Measurements from ENCODE around the gene PLPP3.

PLPP3 gene

DNA sequence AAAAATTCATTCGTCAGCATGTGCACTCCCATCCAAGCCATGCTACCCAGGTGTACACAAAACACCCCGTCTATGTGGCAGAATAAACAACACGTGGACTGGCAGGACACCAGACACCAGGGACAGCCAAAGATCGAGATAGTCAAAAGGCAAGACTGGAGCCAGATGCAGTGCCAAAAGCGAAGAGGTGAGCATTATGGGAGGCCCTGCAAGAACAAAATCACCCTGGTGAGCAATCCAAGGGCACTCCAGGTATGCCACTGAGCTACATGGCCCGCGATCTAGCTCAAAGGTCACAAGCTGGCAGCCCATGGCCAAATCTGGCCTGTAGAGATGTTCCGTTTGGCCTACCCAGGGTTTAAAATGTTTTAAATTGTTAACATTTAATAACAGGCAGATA, 33.7 kb downstream of the PLPP3 start:
- DNase-seq = no peak

- DNase-seq = no peak
These were observed 35.4 kb downstream of the PLPP3 start for GRCh38 chr1:56543783-56544612.

- DNase-seq = no peak
These were observed 36.7 kb downstream of the PLPP3 start for GRCh38 chr1:56542651-56543050.

GRCh38 chr1:56541408-56541807, 38.0 kb downstream of the PLPP3 start:
- no peak for DNase-seq

- no peak for DNase-seq
These were observed 38.9 kb downstream of the PLPP3 start for GRCh38 chr1:56540467-56540866.

DNA sequence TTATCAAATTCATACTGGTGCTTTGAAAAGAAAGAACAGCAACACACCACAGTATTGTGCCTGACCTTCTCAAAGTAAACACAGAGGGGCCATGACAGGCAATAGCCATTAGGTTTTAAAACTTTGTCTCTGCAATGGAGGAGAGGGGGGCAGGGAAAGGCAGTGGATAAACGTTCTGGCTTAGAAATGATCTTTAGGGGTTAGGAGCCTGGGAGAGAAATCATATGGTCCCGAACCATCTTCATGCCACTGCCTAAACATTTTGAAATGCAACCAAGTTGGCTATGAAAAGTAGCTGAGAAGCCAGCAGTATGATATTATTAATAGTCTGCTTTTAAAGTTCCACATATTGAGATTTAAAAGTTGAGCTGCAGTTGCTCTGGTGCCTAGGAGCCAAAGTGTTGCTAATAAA, 39.8 kb downstream of the PLPP3 start:
- no peak for DNase-seq

GRCh38 chr1:56538532-56538931, 40.8 kb downstream of the PLPP3 start:
- no peak for DNase-seq

DNA sequence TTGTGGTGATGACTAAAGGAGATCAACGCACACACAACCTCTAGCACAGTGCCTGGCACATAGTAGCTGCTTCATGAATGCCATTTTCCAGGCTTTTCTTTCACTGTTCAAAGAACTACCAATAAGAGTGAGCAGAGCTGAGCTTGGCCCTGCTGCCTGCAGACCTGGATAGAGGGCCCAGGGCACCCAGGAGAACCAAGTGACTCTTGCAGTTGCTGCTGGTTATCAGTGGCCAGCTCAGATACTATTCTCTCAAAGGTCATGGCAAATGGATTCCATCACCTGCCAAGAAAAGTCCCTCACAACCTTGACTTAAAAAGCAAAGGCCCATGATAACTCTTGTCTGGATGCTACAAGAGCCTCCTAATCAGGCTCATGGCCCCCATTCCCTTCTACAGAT, 41.7 kb downstream of the PLPP3 start:
- DNase-seq = no peak

DNA sequence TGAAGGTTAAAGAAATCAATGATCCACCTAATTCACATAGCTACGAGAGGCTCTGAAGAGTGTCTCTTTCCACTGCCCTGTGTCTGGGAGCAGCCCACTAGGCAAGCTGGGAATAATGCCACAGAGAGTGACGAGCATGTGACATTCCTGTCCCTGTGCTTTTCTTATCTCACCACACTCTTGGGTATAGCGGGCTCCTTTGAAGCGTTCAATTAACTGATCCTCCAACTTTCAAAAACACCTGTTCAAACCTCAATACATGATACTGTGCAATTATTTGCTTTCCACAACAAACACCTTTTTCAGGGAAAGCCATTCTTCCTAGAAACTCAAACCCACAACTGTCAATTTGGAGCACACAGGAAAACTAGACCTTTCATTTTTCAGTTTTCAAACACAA, 43.4 kb downstream of the PLPP3 start:
- no peak for DNase-seq

GRCh38 chr1:56535362-56535761, 44.0 kb downstream of the PLPP3 start:
- DNase-seq = no peak

DNA sequence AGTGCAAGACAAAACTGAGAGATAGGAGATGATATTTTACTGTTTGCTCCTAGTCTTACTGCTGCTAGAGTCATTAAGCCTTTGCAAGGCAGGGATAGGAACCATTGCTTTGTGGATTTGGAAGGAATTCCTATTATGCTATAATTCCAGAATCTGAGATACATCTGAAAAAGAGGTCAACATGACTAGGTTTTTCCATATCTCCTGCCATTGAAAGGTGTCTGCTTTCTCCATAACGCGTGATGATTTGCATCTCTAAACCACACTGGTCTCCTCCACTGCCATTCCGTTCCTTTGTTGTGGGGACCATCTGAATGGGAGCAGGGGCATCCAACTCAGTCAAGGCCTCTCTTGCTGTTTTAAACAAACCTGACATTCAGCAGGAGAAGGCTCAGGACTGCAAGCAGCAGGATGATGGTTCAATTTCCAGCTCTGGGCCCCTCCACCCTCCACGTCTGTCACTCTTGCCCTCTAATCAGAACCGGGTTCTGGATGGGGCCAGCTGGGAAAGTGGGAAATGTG, 45.2 kb downstream of the PLPP3 start:
- DNase-seq = no peak

DNA sequence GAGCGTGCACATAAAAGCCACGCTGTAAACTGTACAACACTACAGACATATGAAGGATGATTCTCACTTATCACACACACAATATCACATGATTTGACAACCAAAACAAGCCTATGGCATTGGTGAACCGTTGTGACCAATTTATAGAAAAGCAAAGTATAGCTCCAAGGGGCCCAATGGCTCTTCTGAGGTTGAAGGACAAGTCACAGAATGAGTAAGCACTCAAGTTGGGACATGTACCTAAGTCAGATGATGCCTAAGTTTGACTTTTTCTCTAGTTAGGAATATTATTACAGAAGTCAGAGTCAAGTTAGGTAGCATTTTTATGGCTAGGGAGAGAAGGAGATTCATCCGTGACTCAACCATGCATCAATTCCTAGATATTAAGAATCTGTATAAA, 45.7 kb downstream of the PLPP3 start:
- no peak for DNase-seq

DNA sequence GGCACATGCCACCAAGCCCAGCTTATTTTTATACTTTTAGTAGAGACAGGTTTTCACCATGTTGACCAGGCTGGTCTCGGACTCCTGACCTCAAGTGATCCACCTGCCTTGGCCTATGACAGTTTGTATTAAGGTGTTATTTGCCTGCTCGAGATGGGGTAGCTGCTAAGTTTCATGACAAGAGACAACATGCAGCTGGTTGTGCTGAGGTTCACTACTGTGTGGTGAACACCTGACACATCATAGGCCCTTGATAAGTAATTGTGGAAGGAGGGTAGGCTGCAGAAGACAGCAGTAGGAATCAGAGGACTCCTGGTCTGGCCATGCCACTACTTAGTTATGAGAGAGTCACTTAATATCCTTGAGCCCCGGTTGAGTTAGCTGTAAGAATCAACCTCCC, 46.2 kb downstream of the PLPP3 start:
- no peak for DNase-seq

GRCh38 chr1:56532350-56532683, 47.0 kb downstream of the PLPP3 start:
- DNase-seq = no peak

GRCh38 chr1:56531624-56532349, 47.6 kb downstream of the PLPP3 start:
- no peak for DNase-seq

DNA sequence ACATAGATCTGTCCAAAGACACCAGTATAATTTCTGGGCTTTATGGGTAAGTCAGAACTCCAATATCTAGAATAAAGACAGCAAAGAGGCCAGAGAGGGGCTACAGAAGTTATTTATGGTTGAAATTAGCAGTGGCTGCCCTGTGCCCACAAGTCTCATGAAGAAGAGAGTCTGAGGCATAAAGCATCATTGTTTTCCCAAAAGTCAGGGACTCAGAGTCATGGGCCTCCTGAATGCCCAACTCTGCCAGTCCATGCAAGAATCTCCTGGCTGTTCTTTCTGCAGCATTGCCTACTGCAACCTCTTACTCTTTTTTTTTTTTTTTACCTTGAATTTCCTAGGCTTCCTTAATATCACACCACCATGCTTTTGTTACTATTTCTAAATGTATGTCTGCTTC, 49.6 kb downstream of the PLPP3 start:
- DNase-seq = no peak

DNA sequence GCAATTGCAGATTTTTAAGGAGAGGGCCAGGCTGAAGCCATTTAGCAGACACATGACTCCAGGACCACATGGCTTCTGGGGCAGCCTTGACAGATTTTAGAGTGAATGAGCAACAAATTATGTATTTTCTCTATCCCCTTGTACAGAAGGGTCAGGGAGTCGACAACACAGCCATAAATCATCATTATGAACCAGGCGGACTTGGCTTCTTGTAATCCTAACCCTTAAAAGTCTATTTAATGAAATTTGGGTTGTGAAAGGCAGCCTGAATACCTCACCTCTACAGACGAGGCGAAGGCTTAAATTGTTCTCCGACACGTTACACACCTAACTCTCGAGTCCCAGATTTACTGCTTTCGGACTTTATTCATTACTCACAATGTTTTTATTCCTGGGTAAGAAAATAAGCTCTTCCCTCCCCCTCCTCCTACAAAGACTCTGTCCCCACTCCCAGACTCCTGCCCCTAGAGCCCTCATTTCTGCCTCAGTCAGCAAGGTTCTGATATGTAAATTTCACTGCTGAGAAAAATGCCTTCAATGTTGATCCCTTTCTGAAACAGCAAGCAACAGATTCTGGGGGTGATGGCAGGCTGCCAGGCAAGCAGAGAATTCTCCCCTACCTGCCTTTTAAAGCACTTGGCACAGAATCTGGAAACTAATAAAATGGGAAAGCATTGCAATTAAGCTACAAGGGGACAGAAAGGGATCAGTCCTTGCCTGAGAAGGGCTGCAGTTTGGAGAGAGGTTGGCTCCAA, 51.6 kb downstream of the PLPP3 start:
- DNase-seq = no peak

GRCh38 chr1:56526571-56527174, 52.7 kb downstream of the PLPP3 start:
- DNase-seq = peak; percentile 8

DNA sequence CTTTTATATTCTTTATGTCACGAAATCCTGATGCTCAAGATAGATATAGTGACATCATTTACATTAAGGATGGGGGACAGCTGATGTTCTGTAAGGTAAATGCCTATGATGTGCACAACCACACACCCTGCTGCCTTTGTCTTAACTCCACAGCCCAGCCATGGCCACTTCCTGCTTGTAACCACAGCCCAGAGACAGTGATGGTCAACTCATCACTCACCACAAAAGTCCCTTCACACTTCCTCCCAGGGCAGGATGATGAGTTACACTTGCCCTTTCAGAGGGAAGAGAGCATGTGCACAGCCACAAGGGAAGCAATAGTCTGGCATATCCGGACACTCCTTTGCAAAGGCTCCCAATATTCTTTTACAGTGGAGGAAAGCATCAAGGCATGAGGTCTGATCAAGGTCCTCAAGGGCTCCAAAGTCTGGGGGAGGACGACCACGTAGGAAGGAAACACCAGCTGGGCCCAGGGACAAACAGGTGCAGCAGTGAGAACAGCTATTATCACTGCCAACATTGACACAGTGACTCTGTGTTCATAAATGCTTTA, 53.8 kb downstream of the PLPP3 start:
- DNase-seq = peak; percentile 81

DNA sequence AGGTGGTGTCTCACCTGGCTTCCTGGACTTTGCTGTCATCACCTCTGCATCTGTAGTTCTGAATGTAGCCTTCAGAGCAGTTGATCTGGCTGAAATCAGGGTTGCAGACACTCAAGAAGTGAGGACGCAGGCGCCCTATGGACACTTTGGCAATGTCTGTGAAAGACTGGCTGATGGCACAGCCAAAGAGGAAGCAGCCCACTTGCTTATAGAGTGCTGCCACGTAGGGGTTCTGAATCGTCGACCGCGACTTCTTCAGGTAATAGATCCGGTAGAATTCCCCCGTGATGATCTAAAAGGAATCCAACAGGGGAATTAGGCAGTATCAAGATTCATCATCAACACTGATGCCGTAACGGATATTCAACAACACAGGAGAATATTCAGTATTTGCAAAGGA, 55.1 kb downstream of the PLPP3 start:
- DNase-seq = no peak

DNA sequence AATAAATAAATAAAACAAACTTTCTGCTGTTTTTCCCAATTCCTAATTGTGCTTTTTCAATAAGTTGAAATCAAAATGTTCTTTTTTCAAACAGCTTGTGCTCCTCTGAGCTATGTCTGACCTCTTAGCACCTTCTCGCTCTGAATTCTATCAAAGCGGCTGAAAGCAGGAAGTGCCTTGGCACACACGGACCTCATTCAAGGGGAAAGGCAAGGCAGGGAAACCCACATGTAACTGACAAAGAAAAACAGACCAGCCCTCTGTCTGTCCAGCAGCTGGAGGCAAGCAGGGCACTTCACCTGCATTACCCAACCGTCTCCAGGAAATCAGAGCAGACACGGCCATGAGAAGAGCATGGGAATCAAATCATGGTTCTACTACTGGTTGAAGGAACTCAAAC, 56.7 kb downstream of the PLPP3 start:
- peak; percentile 24 for DNase-seq

DNA sequence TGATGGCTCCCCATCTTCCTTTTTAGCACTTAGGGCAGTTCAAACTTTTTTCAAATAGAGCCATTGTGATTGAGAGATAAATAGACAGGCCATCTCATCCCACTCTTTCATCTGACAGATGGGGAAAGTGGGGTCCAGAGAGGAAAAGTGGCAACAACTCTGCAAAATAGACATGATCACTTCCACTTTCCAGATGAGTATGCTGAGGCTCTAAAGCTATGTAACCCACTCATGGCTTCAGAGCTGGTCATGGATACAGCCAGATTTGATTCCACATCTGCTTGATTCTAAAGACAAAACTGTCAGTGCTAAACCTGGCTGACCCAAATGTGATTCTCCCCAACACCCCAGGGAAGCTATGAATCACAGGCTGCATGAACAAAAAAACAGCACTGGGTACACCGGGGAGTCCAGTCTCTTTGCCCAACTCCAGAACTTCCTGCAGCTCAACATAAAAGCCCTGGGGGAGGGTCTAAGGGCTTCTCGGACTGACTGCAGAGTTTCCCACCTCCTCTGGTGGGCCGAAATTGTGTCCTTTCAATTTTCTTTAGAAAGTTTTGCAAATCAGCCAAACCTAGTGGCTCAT, 59.3 kb downstream of the PLPP3 start:
- no peak for DNase-seq
